RKO (cell line): ENCODE data around the gene FAM149A.

Experiments
- DNase-seq: peaks from one replicate; pipeline ENCODE4 v3.0.0-alpha.2; 2016; ENCODE audit warnings: low spot score

FAM149A gene

GRCh38 chr4:186105647-186106321 is 1.3 kb downstream of the FAM149A start:
- DNase-seq = peak; percentile 22

GRCh38 chr4:186107947-186108346 is 3.4 kb downstream of the FAM149A start:
- DNase-seq = no peak

DNA sequence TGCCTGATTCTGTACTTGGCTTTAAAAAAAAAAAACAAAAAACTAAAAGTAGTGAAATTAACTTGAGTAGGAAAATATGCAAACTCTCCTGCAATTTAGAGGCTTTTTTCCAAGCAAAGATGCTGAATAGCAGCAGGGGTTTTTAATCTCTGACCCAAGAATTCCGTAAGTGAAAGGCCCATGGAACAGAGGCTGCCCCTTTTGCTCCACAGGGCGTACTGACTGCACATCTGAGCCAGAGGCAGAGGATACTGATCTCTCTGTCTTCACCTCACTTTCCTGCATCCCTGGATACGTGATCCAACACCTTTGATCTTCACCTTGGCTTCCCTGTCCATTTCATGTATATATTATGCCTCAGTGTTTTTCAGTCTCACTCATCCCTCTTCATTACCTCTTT is 3.9 kb downstream of the FAM149A start:
- no peak for DNase-seq

DNA sequence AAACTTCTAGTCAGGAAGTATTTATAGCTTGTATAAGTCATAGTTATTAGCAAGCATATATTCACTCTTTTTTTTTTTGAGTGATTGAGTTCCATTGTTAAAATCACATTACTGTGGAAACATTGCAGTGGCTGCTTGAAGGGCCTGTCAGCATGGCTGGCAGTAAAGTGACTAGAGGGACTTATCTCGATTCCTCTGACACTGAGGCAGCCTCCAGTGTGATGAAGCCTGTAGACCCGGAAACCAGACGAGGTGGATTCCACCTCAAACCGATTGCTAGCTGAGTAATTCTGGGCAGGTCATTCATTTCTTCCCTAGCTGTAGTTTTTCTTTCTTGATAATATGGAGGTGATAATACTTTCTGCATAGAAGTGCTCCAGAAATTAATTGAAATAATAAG is 4.7 kb downstream of the FAM149A start:
- DNase-seq = no peak

GRCh38 chr4:186116697-186117096 is 12.2 kb downstream of the FAM149A start:
- DNase-seq = no peak

DNA sequence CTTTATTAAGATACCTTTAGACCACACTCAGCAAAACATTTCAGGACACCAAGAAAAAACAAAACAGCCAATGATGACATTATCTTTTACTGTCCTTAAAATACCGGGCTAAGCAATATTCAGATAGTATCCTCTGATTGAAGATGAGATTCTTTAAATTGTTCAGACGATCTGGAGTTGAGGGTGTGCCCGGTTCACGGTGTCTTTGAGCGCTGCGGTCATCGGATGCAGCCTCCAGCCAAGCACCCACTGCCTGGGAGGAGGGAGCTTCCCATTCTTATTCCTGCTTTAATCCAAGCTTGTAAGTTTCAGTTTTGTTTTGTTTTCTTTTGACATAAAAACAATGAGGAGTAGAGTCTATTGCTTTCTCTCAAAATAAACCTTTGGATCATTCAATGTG is 14.1 kb downstream of the FAM149A start:
- DNase-seq = no peak

DNA sequence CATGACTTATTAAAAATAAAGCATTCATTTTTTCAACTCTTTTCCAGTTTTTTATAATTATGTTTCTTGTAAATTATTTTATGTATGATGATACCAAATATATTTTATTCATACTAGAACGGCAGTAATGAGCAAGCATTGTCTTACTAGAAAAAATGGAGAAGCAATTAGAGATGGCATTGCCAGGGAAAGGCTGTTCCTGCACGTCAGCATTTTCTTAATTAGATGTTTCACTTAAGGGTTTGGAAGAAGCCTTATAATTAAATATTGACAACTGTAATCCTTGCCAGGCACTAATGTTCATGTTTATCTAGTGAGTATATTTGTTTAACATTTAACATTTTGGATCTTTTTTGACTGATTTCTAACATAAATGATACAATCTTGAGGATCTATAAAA is 16.6 kb downstream of the FAM149A start:
- no peak for DNase-seq

- no peak for DNase-seq
These were observed 24.3 kb downstream of the FAM149A start for GRCh38 chr4:186128842-186129241.

DNA sequence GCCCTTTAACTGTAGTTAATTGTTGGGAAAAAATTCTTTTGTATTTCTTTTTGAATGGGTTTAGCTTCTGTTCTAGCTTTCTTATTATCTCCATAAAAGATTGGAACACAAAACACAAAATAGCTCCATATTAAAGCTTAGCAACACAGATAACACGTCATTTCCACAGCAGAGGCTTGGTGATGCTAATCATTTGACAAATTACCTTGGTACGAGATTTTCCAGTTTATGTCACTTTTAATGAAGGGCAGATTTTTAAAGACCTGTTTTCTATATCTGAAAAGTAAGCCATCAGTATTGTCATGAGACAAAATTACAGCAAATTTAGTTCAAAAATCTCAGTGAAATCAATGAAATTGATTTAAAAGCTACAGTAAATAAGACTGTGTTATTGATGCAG is 27.4 kb downstream of the FAM149A start:
- no peak for DNase-seq

DNA sequence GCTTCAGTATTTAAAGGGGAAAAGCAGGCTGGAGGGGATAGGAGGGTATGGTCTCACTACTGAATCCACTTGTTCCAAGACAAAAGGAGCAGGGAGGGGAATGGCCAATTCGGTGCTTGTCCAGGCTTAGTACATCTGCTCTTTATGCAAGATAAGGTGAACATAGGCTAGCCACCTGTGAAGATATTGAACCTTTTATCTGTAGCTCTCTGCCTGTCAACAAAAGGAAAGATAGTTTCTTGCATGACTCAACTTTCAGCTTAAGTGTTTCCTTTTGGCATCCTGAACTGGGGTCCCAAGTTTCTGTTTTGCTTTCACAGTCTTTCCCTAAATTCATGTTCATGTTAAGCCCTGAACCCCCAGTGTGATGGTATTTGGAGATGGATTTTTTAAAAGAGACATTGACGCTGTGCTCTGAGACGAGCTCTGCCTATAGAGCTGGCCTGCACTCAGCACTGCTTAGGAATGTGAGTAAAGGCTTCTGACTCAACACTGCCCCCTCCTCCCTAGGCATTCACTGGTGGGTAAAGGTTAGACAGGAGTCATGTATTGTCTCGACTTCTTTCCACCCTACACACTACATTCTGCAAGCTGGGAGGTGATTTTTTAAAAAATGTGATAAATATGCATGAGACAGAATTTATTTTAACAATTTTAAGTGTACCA is 28.2 kb downstream of the FAM149A start:
- peak; percentile 12 for DNase-seq

DNA sequence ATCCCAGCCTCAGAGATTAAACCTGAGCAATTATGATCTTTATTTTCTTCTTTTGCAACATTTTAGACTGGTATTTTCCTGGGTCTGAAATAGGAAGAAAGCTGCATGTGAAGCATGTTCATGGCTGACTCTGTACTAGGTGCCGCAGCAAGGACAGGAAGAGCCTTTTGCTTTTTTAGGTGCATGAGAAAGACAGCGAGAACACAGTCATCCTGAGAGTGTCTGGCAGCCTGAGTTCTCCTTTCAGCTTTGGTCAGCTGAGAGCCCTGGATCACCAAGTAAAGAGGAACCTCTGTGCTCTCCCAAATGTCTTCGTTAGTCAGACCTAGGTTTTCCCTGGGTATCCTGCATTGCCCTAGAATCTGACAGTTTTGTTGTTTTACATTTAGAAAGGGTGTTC is 29.8 kb downstream of the FAM149A start:
- no peak for DNase-seq

- no peak for DNase-seq
These were observed 30.4 kb downstream of the FAM149A start for GRCh38 chr4:186134861-186135260.

GRCh38 chr4:186137196-186137794 is 32.8 kb downstream of the FAM149A start:
- DNase-seq = peak; percentile 51

DNA sequence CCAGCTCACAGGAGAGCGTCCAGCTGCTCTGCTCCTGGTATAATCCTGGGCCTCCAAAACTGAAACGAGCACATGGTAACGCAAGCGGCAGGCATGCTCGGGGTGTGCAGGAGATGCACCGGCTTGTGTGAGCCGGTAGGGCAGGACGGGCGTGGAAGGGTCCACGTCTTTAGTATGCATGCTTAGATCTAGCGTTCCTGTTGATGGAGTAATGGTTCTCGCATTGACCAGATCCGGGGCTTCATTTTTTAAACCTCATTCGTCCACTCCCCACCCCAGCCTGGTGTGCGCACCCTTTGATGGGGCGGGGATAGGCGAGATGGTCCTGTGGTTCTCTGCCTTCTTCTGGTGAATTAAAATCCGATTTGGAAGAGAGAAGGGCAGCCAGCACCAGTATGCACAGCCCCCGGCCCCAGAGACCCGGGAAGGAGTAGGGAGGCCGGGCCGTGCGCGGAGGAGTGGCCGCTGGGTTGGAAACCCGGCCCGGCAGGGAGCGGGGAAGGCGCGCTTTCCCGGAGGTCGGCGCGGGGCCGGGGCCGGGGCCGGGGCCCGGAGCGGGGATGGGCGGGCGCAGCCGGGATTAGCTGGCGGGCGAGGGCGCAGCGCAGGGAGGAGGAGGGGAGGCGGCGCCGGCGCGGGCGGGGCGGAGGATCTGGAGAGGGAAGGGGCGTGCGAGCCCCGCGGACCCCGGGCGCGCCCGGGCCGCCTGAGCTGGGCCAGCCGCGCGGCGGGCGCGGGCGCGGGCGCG is 39.9 kb downstream of the FAM149A start:
- DNase-seq = peak; percentile 77

GRCh38 chr4:186144946-186145569 is 40.6 kb downstream of the FAM149A start:
- peak; percentile 54 for DNase-seq

- no peak for DNase-seq
These were observed 42.0 kb downstream of the FAM149A start for GRCh38 chr4:186146458-186146857.

DNA sequence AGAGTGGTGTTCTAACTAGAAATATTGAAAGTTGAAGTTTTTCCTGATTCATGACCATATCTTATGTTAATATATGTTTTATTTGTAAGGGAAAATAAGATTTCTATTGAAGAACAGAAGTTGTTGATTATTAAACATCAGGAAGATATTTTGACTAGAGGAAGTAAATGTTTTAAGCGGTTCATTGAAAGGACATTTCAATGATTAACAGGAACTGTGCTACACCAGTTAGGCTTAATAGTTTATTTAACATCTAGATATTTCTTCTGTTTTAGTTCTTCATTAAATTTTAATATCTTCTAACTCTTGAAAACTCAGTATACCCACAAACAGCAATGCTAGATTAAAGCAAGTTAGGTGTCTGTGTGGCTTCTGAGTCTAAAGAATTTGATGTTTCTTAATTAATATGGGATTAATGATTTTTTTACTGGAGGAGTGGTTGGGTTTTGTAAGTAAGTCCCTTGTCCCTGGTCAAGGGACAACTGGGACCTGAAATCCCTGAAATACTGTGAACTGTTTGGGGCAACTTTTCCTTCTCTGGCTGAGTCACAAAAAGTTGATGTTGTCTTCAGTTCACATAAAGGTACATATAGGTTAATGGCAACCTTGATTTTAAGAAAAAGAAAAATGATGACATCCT is 44.0 kb downstream of the FAM149A start:
- DNase-seq = no peak

- peak; percentile 76 for DNase-seq
These were observed 45.4 kb downstream of the FAM149A start for GRCh38 chr4:186149872-186150271.

- no peak for DNase-seq
These were observed 46.4 kb downstream of the FAM149A start for GRCh38 chr4:186150926-186151325.

DNA sequence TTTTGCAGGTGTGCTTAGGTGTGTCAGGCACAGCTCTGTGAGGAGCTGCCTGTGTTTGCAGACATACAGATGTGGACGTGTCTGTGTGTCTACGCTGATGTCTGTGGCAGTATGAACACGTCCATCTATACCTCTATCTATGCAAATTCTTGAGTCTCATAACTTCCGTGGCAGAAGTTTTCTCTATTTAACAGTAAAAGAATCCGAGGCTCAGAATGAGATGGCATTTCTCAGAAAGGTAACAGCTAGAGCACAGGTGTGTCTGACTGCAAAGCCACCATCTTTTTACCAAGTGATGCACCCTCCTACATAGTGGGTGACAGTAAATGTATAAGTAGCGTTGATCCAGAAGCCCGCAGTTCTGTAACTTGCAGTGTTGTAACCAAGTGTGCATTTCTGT is 47.0 kb downstream of the FAM149A start:
- no peak for DNase-seq

DNA sequence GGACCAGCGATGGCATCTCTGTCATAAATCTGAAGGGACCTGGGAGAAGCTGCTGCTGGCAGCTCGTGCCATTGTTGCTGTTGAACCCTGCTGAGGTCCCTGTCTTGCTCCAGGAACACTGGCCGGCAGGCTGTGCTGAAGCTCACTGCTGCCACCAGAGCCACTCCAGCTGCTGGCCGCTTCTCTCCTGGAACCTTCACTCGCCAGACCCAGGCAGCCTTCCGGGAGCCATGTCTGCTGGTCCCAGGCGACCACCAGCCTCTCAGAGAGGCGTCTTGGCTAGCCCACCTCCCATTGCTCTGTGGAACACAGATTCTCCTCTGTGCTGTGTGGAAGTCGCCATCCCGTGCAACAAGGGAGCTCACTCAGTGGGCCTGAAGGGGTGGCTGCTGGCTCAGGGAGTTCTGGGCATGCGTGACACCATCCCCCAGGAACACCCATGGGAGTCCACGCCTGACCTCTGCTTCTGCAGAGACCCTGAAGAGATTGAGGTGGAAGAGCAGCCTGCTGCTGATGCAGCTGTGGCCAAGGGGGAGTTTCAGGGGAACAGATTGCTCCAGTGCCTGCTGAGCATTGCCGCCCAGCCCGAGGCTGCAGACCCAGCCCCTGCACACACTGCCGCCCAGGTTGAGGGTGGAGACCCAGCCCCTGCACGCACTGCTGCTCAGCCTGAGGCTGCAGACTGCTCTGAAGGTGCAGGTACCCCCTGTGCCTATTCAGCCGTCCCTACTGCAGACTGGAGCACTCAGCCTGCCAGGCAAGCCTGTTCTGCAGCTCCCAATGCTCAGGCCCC is 53.7 kb downstream of the FAM149A start:
- no peak for DNase-seq
